GM19043 (cell line): ENCODE measurements around the gene ANKS1B.
"Not testable (repeated sequence)": the region's sequence is repeated elsewhere in the genome, so short reads cannot be mapped to it uniquely, and the experiment has no call there.

Experiments used
- ATAC-seq: cut with Tn5 transposase; IDR thresholded peaks from one replicate; pipeline ENCODE4 v1.9.1; 2021; ENCODE audit warnings: low read depth; ENCODE audit not compliant: unreplicated experiment

The ANKS1B gene

GRCh38 chr12:98868076-98868475, 1116.7 kb downstream of the ANKS1B start:
- no peak for ATAC-seq

- ATAC-seq = no peak
These were observed 1120.4 kb downstream of the ANKS1B start for GRCh38 chr12:98864363-98864762.

GRCh38 chr12:98863167-98863566, 1121.6 kb downstream of the ANKS1B start:
- no peak for ATAC-seq

GRCh38 chr12:98861251-98861650, 1123.5 kb downstream of the ANKS1B start:
- no peak for ATAC-seq

GRCh38 chr12:98856897-98857540, 1127.7 kb downstream of the ANKS1B start:
- ATAC-seq = no peak

- ATAC-seq = no peak
These were observed 1132.6 kb downstream of the ANKS1B start for GRCh38 chr12:98852181-98852580.

- ATAC-seq = no peak
These were observed 1137.5 kb downstream of the ANKS1B start for GRCh38 chr12:98847242-98847641.

GRCh38 chr12:98845957-98846356, 1138.8 kb downstream of the ANKS1B start:
- ATAC-seq = no peak

- no peak for ATAC-seq
These were observed 1144.4 kb downstream of the ANKS1B start for GRCh38 chr12:98840325-98840724.

- no peak for ATAC-seq
These were observed 1146.5 kb downstream of the ANKS1B start for GRCh38 chr12:98838231-98838647.

- not testable (repeated sequence) for ATAC-seq
These were observed 1147.5 kb downstream of the ANKS1B start for GRCh38 chr12:98837134-98837752.

GRCh38 chr12:98830657-98831056, 1154.1 kb downstream of the ANKS1B start:
- ATAC-seq = no peak

- no peak for ATAC-seq
These were observed 1155.7 kb downstream of the ANKS1B start for GRCh38 chr12:98828802-98829600.

GRCh38 chr12:98823012-98823411, 1161.7 kb downstream of the ANKS1B start:
- ATAC-seq = no peak

GRCh38 chr12:98821866-98822265, 1162.9 kb downstream of the ANKS1B start:
- ATAC-seq = no peak

GRCh38 chr12:98821232-98821631, 1163.5 kb downstream of the ANKS1B start:
- ATAC-seq = no peak

GRCh38 chr12:98819821-98820404, 1164.8 kb downstream of the ANKS1B start:
- ATAC-seq = no peak

GRCh38 chr12:98819071-98819470, 1165.7 kb downstream of the ANKS1B start:
- ATAC-seq = no peak

- no peak for ATAC-seq
These were observed 1166.5 kb downstream of the ANKS1B start for GRCh38 chr12:98818239-98818638.

- ATAC-seq = no peak
These were observed 1167.0 kb downstream of the ANKS1B start for GRCh38 chr12:98817742-98818141.

- no peak for ATAC-seq
These were observed 1168.0 kb downstream of the ANKS1B start for GRCh38 chr12:98816720-98817119.
